ENCODE measurements around the gene SMAD6.

SMAD6 gene

DNA sequence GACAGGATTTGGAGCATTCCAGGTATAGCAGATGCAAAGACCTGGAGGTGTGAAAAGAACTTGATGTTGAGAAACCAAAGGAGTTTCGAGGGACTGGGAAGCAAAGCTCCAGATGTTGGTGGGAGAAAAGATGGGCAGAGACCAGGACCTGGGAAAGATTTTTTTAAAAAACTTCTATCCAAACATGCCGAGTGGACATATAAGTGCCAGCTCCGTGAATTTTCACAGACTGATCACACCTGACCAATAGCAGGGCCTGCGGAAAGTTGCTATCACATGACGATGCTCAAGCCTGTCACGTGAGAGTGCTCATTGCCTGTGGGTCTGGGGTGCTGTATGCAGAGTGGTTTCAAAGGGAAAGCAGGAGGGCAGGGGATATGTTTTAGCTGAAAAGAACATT, 19.9 kb downstream of the SMAD6 start:
- DNase-seq: no peak

DNA sequence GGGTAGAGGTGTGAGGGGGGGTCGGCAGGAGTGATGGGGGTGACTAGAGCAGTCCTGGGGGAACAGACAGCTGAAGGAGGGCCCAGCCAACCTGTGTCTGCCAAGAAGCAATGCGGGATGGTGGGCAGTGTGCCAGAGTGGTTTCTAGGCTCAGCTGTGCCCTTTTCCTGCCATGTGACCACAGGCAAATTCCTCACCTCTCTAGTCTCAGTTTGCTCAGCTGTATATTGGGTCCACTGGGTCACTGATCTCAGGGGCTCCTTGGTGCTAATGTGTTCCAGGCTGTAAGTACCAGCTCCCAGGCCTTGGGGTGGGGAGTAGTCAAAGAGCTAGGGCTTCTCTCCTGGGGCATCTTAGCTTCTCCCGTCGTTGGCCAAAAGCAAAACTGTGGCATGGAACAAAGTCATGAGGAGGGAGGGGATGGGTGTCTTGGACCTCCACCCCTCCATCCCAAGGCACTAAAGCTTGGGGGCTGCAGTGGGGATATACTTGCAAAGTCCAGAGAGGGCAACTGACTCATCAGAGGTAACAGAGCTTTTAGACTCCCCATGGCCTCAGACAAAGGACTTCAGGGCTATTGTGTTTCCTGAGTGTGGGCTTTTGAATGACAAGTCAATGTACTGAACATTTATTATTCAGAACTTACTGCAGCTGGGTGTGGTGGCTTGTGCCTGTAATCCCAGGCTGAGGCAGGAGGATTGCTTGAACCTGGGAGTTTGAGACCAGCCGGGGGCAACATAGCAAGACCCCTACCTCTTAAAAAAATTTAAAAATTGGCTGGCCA, 20.9 kb downstream of the SMAD6 start:
- no peak for DNase-seq

DNA sequence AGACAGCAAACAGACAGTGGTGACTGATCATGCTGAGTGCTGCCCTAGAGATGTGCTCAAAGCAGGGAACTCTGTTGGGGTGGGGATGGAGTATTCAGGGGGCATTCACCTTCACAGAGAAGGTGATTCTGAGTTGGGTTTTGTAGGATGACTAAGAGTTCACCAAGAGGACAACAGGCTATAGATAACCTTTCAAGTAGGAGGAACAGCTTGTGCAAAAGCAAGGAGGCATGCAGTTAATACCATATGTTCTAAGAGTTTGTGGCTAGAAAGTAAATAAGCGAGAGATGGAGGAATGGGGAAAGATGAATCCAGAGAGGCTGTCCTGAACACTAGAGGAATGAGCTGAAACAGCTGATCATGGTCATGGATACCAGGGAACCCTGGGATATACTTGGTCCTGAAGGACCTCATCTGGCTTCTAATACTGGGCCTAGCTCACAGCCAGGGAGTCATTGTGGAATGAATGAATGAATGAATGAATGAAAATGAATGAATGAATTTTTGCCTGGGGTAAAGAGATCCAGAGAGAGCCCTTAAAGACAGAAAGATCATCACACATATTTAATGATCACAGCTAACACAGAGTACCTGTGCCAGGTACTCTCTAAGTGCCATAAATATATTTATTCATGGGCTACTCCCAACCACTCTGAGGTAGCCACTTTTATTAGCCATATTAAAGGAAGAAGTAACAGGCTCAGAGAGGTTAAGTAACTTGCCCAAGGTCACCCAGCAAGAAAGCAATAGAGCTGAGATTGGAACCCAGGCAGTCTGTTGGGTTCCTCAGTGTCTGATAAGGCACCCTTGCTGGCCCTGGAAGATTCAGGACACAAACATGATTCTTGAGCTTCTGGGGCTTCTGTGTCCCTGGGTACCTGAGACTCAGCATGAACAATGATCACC, 22.0 kb downstream of the SMAD6 start:
- no peak for DNase-seq

DNA sequence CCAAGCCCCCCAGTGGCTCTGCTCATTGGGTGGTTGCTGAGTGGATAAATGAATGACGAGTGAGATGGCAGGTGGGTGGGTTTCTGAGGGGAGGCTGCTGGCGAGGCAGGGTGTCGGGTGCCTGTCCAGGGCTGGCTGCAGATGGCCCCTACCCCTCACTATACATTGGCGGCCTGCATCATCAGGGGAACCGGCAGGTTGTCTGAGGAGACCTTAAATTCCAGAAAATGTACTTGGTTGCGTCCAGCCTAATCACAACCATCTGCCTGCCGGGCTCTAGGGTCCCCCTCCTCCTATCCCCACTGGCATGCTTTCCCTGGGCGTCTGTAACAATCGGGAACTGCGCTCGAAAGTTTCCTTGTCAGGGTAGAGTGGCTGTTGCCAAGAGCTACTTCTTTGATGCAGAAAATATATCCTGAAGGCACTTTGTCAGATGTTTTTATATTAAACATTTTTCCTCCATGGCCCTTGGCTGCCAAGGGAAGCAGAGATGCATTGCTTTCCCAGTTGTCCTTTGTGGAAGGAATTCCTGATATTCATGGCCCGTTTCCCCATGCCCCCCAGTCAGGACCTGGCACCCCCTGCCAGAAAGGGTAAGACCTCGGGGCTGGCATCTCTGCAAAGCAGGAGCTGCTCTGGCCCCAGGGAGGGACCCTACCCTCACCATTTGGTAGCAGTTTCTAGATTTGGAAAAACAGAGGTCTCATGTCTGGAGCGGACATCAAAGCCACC, 22.9 kb downstream of the SMAD6 start:
- DNase-seq: no peak

DNA sequence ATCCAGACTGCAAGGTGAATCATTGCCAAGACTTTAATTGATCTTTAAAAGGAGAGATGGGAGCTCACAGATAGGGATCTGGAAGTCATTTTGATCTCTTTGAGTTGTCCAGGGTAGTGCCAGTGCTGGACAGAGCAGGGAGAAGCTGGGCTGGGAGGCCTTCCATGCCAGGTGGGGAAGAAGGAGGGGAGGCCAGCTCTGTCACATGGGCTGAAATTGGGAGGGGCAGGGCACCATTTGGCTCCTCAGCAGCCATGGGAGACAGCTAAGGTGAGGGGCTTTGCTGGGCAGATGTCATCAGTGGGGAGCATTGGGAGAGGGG, 23.4 kb downstream of the SMAD6 start:
- DNase-seq: no peak

DNA sequence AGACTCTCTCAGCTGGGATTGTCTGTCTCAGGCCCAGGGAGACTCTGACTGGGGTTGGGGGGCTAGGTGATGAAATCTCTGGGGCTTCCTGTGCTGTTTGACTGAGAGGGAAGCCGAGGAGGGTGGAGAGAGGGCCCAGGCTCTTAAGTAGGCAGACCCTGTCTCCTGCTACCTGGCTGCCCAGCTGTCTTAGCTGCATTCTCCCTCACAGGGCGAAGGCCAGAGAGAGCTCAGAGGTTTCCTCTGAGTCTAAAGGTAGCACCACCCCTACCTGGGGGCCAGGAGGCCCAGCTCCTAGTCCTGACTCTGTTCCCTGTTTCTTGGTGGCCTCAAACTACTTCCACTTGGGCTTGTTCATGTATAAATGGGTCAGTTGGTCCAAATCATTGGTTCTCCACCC, 24.4 kb downstream of the SMAD6 start:
- no peak for DNase-seq

DNA sequence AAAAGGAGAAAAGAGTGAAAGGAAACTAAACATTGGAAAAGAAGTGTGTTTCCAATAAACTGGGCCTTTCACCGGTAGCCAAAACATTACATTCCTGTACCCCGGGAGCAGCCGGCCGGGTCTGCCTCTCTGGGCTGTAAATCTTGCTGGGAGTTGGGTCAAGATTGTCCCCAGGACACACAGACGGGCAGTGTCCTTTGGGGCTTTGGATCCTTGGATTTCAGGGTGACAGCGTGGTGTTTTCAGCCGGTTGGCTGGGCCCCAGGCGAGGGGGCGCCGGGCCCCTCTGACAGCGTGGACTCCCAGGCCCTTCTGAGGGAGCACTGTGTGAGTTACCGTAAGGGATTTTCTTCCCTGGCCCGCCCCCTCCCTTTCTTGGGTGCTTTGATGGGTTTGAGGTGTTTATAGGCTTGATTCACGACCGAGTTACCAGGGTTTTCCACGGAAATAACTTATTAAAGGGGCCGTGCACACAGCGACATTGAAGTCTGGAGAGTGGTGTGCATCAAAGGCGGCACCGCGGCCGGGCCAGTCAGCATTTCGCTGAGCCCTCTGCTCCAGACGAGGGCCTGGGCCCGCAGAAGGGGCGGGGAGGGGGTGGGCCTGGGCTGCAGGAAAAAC, 27.4 kb downstream of the SMAD6 start:
- DNase-seq: no peak

DNA sequence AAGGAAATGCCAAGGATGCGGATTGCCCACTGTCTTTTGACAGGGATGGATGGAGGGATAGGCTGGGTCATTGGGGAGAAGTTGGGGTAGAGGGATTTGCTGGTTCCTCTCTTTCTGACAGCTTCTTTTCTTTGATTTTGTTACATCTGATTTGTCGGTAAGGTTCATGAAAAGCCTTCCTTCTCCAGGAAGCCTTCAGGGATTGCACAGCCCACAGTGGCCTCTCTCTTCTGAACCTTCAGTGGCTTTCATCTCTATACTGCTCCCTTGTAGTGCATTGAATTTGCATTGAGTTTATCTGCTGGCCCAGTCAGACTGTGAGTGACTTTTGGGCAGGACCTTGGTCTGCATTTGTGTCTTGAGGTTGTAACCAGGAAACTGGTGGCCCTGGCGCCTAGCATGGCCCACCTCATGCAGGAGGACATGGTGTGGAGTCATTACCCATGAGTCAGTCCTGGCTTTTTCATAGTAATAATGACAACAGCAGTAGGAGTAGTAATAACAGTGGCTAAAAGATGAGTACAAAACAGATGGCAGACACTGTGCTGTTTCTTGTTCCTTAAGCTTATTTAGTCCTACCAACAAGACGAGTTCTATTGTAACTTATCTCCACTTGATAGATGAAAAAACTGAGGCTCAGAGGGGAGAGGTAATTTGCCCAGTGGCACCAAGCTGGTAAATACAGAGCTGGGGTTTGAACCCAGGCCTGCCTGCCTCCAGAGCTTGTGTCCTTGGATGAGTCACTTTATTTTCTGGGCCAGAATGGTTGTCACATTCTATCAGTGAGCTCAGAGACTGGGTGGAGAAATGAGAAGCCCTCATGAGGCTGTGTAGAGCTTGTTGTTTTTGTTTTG, 28.4 kb downstream of the SMAD6 start:
- no peak for DNase-seq

DNA sequence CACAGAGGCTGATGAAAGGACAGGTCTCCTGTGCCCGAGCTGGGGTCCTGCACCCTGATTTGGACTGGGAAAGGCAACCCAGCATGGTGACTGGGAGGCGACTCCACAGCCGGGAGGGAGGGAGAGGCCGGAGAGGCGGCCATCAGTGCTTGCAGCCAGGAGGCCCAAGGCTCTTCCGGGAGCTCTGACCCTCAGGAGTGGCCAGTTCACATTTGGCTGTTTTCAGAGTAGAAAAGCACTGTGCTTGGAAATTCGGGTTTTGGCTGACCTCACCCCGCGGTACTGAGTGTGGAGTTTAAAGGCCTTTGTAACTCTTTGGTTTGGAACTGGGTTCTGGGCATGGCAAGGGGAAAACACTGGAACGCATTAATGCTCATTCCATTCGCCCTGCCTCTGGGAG, 31.9 kb downstream of the SMAD6 start:
- no peak for DNase-seq

DNA sequence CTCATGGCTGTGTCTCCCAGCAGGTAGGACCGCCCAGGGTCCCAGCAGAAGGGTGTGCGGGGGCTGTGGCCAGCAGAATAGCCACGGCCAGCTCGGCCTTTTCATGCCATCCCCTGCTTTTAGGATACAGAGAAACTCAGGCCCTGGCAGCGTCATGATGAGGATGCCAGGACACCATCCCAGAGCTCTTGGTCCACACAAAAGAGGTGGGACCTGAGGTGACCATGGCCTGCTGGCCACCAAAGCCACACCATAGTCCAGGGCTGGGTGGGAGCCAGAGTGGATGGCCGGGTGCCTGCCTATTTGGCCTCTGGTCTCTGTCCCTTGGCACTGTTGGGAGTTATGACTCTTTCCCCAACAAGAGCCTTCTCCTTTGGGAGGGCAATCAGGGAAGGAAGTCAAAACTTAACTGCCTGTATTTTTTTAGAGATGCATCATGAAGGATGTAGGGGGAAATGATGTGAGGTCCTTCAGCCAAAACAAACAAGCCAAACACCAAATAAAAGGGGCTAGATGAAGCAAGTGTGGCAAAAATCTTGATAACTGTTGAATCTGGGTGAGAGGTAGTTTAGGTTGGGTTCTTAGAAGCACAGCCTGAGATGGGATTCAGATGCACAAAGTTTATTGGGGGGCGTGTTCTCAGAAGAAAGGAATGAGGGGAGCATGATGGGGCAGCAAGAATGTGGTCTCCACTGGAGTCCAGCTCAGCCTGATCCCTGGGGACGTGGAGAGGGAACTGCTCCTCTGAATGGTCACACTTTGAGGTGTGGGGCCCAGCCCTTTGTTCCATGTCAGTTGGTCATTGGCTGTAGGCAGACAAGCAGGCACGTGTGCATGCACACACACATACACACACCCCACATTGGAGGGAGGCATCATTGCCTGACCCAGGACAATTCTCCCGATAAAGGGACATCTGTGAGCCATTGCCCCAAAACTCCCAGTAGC, 33.2 kb downstream of the SMAD6 start:
- DNase-seq: no peak

DNA sequence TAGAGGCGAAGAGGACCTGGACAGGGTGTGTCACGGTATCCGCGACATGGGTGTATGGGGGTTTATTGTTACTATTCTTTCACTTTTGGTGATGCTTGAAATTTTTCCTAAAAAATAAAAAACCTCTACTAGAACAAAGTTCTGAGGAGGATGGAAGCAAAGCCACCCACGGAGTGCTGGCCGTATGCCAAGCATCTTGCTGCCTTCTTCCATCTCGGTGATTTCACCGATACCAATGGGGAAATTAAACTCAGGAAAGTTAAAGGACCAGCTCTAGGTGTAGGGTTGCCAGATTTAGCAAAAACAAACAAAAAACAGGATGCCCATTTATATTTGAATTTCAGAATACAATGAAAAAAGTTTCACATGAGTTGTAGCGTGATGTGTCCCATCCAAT, 33.9 kb downstream of the SMAD6 start:
- no peak for DNase-seq

DNA sequence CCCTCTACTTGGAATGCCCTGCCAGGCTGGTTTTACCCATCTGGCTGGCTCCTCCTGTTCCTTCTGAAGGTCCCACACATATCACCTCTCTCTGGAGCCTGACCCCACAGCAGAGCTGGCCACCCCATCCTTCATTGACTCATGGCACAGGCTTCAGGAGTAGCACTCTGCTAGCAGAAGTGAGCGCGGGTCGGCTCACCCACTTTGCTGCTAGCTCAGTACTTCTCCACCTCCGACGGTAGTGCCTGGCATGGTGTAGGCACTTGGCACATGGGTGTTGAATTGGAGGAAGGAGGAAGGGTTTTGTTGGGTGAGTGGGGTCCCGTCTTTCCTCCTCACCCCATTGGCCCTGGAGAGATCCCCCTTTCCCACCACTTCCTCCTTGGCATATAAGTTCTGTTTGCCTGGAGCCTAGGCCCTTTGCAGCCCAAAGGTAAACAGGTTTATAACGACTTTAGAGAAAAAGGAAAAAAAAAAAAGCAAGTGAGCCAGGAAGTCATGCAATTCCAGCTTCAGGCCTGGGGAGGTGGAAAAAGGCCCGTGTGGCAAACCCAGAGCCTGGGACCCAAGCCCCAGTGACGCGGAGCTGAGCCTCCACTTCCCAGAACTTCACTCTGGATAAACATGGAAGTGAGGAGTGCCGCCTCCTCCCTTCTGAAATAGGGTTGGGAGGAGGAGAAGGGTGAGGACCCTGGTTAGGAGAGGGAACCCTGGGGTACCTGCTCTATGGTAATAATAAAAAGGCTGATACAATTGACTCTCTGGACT, 35.4 kb downstream of the SMAD6 start:
- DNase-seq: no peak

DNA sequence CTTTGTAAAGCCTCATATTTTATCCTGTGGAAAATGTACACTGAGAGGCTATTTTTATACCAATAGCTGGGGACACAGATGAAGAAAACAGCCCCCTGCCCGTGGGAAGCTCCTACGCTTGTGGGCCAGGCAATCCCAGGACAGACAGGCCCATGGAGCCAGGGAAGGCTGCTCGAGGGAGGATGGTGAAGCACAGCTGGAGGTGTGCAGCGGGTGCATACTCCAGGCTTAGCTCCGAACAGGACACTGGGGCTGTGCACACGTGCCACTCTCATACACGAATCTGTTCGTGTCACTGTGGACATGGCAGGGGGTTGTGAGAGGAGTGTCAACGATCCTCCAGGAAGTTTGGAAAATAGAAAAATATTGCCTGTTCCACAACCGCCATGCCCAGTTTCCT, 36.1 kb downstream of the SMAD6 start:
- DNase-seq: no peak

DNA sequence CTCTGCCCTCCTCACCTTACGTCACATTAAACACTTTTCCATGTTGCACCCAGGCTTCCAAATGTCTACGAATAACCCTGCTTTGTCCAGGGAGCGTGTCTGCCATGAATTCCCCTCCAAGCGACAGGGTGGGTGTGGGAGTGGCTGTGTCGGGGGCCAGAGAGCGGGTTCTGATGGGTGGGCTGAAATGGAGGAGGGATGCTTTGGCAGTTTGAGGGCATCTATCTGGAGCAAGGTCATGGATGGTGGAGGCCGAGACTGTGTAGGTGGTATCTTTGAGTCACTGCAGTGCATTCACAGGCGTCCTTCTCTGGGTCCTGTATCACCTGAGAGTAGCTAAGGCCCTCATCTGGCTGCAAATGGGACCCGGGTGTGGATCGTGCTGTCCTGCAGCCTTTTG, 36.6 kb downstream of the SMAD6 start:
- no peak for DNase-seq

DNA sequence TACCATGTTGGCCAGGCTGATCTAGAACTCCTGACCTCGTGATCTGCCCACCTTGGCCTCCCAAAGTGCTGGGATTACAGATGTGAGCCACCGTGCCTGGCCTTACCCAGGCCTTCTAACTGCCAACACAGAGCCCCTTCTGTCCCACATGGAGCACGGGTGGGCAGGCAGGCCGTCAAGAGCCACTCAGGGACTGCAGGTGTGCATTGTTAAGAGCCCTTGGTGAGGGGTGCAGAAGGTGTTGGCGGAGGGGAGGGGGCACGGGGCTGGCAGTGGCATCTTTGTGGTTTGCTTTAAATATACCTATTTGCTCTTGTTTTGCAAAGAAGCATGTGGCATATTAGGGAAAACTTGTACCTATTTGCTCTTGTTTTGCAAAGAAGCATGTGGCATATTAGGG, 37.3 kb downstream of the SMAD6 start:
- DNase-seq: no peak

DNA sequence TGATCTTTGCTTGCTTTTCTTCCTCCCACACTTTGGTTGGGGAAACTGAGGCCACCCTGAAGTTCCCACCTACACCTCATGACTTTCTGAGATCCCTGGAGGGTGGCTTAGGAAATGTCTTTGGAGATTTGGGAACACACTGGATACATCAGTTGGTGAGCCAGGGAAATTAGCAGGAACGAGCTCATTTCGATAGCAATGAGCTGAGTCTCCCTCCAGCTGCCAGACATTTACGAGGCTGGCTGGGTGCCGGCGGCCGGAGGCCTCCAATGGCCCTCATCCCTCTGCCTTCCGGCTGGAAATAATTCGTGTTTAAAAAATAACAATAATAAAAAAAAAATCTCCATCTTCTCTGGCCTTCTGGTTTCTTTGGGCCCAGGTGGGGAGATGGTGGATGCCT, 38.8 kb downstream of the SMAD6 start:
- no peak for DNase-seq

DNA sequence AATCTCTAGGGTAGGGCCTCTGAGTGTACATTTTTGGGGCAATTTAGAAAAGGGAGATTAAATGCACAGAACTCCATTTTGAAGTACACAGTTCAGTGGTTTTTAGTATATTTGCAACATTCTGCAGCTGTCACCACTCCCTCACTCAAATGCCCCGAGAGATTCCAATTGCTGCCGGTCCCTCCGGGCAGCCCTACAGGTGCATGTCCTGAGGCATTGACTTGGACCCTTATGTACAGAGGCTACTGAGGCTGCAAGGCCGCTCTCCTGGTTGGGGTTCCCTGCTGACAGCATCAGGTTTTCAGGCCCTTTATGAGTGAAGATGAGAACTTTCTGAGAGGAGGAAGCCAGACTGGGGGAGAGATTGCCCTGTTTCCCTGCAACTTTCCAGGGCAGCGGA, 39.6 kb downstream of the SMAD6 start:
- no peak for DNase-seq

DNA sequence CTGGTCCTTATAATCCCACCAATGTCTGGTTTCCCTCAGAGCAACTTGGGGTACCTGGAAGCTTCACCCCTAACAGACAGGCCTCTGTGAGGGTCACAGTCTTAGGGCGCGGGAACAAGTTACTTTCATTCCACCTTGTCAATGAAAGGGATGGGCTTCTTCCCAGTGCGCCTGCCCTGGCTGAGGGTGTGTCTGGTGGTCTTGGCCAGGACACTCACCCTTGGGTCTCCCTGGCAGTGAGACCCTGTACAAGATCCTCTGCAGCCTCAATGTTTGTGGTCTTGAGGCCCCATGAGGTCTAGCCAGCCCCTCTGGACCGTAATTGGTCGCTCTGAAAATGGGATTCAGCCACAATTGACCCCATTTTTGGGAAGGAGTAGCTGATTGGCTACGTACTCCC, 40.2 kb downstream of the SMAD6 start:
- DNase-seq: no peak

DNA sequence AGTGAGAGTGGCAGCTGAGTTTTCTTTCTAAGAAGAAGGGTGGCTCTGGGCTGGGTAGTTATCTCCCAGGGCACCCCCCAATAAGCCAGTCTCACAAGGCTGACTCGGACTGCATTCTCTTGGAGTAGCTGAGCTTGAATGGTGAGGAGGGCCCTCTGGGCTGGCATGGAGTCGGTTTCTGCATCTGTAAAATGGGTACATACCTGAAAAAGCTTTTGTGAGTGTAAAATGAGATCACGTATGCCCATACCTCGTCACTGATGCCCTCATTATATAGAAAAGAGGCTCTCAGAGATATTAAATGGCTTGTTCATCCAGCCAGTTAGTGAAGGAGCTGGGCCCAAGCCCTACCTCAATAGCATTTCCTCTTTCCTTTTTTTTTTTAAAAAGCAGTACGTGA, 41.2 kb downstream of the SMAD6 start:
- DNase-seq: no peak

Data from CD4-positive, alpha-beta T cell treated with Interleukin-1 beta for 1 hour (primary cell).